RWPE2 (cell line): Measurements from ENCODE around the gene GPRC5A.

ENCODE experiments used
- ATAC-seq: fragments of 200-7000 bp; cut with Tn5 transposase; 3 replicates; pipeline ENCODE4 v1.9.1; 2021; ENCODE audit warnings: low read depth
- DNase-seq: peaks from one replicate; pipeline ENCODE4 v3.0.0-alpha.2; 2020; ENCODE audit warnings: low spot score
- H3K27ac ChIP-seq: fragments of 450-650 bp; 2 replicates; pipeline ENCODE4 v1.5.1; 2017; ENCODE audit warnings: mild to moderate bottlenecking; ENCODE audit not compliant: poor library complexity, severe bottlenecking
- H3K27me3 ChIP-seq: fragments of 250-450 bp; sonication (Bioruptor Pico); 2 replicates; pipeline ENCODE4 v1.5.1; 2021; ENCODE audit warnings: mild to moderate bottlenecking, moderate library complexity; ENCODE audit not compliant: insufficient read depth, poor library complexity, severe bottlenecking
- H3K36me3 ChIP-seq: fragments of 250-450 bp; sonication (Bioruptor Pico); 2 replicates; pipeline ENCODE4 v1.5.1; 2020; ENCODE audit warnings: low read depth, mild to moderate bottlenecking, moderate library complexity
- H3K4me1 ChIP-seq: fragments of 250-450 bp; sonication (Bioruptor Pico); 2 replicates; pipeline ENCODE4 v1.5.1; 2021; ENCODE audit warnings: mild to moderate bottlenecking, moderate library complexity; ENCODE audit not compliant: insufficient read depth, poor library complexity, severe bottlenecking
- H3K4me3 ChIP-seq: fragments of 250-450 bp; sonication (Bioruptor Pico); 2 replicates; pipeline ENCODE4 v1.5.1; 2021; ENCODE audit warnings: mild to moderate bottlenecking, moderate library complexity; ENCODE audit not compliant: severe bottlenecking
- H3K9me3 ChIP-seq: fragments of 250-450 bp; sonication (Bioruptor Pico); 2 replicates; pipeline ENCODE4 v1.5.1; 2021; ENCODE audit warnings: mild to moderate bottlenecking, moderate library complexity; ENCODE audit not compliant: severe bottlenecking
- CTCF ChIP-seq: fragments of 450-650 bp; IDR thresholded peaks from one replicate; pipeline ENCODE4 v1.5.1; 2017; ENCODE audit warnings: mild to moderate bottlenecking, moderate library complexity; ENCODE audit not compliant: poor library complexity, severe bottlenecking

The GPRC5A gene

GRCh38 chr12:12864243-12864642 lies 27.1 kb upstream of the GPRC5A start:
- no peak for TF ChIP-seq CTCF
- no peaks in the 10 kb centered on the region for H3K27me3 ChIP-seq
- ATAC-seq (no peak), DNase-seq (no peak)
- no peak overlapping the region for H3K27ac ChIP-seq
- no peaks in the 10 kb centered on the region for H3K4me1 ChIP-seq
- no peak overlapping the region for H3K4me3 ChIP-seq
- H3K9me3 ChIP-seq, result no peaks in the 10 kb centered on the region
- H3K36me3 ChIP-seq, result no peaks in the 10 kb centered on the region

GRCh38 chr12:12868477-12869235 lies 22.7 kb upstream of the GPRC5A start:
- H3K27ac ChIP-seq, result no peak overlapping the region
- H3K4me3 ChIP-seq, result no peak overlapping the region
- H3K4me1 ChIP-seq, result peaks cover 27% of the 10 kb centered on the region
- no peaks in the 10 kb centered on the region for H3K27me3 ChIP-seq
- no peak for DNase-seq
- ATAC-seq, result no peak
- no peak for TF ChIP-seq CTCF
- no peaks in the 10 kb centered on the region for H3K9me3 ChIP-seq
- H3K36me3 ChIP-seq, result no peaks in the 10 kb centered on the region

GRCh38 chr12:12870465-12870864 lies 20.9 kb upstream of the GPRC5A start:
- Histone ChIP-seq H3K9me3 (no peaks in the 10 kb centered on the region), H3K27me3 (no peaks in the 10 kb centered on the region), H3K36me3 (no peaks in the 10 kb centered on the region), H3K4me3 (no peak overlapping the region), H3K4me1 (peaks cover 35% of the 10 kb centered on the region), H3K27ac (peak overlapping the region; percentile 97)
- ATAC-seq (peak; percentile 31; the same call in 1 of the 3 replicates), DNase-seq (no peak)
- no peak for TF ChIP-seq CTCF

- no peak overlapping the region for H3K4me3 ChIP-seq
- H3K36me3 ChIP-seq, result no peaks in the 10 kb centered on the region
- no peak for TF ChIP-seq CTCF
- no peaks in the 10 kb centered on the region for H3K27me3 ChIP-seq
- peak overlapping the region; percentile 97 for H3K27ac ChIP-seq
- no peaks in the 10 kb centered on the region for H3K9me3 ChIP-seq
- no peak for ATAC-seq
- H3K4me1 ChIP-seq, result peaks cover 35% of the 10 kb centered on the region
- DNase-seq, result no peak
Observed at GRCh38 chr12:12871587-12872138, 19.7 kb upstream of the GPRC5A start.
